ENCODE data around the gene MAX. TPM values are rescaled to one million over a fixed set of nuclear protein-coding genes. Genes with fewer than 3 reads are reported as not detected.
A peak's percentile ranks its signal among the peaks of the same experiment; 100 is the strongest.

Gene MAX
- total and polyA plus RNA-seq, 8 donors: 21.4 to 64.9 (median 50.7) TPM

- intact Hi-C loops (cut with DNase I; ENCODE audit: low total_unique reads): no loop called here
- WGBS, 5 donors: 72 to 92% (median 85%) methylated on average over 6 of the region's 6 CpGs
- H3K4me1 ChIP-seq: peaks cover 18 to 51% (median 35%) of the 10 kb centered on the region in 4 donors
- no peaks in the 10 kb centered on the region for H3K27me3 ChIP-seq
- H3K27ac ChIP-seq: peak overlapping the region in 1 of 5 donors; percentile 35
- peaks cover 0 to 6% (median 2%) of the 10 kb centered on the region in 4 donors for H3K9me3 ChIP-seq
- H3K36me3 ChIP-seq: peaks cover 31 to 86% (median 75%) of the 10 kb centered on the region in 4 donors
- H3K4me3 ChIP-seq: no peak overlapping the region
- TF ChIP-seq POLR2A (IDR thresholded peaks at IDR 0.05) (no peak), EP300 (IDR thresholded peaks at IDR 0.05) (no peak), POLR2AphosphoS5 (IDR thresholded peaks at IDR 0.05) (no peak)
- TF ChIP-seq, protein P1, sequence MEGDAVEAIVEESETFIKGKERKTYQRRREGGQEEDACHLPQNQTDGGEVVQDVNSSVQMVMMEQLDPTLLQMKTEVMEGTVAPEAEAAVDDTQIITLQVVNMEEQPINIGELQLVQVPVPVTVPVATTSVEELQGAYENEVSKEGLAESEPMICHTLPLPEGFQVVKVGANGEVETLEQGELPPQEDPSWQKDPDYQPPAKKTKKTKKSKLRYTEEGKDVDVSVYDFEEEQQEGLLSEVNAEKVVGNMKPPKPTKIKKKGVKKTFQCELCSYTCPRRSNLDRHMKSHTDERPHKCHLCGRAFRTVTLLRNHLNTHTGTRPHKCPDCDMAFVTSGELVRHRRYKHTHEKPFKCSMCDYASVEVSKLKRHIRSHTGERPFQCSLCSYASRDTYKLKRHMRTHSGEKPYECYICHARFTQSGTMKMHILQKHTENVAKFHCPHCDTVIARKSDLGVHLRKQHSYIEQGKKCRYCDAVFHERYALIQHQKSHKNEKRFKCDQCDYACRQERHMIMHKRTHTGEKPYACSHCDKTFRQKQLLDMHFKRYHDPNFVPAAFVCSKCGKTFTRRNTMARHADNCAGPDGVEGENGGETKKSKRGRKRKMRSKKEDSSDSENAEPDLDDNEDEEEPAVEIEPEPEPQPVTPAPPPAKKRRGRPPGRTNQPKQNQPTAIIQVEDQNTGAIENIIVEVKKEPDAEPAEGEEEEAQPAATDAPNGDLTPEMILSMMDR (IDR thresholded peaks at IDR 0.05): no peak
- no peak for DNase-seq
These were observed 17.5 kb downstream of the MAX start for GRCh38 chr14:65084554-65085505.

- peaks cover 18 to 70% (median 42%) of the 10 kb centered on the region in 4 donors for H3K4me1 ChIP-seq
- no peak overlapping the region for H3K4me3 ChIP-seq
- H3K27ac ChIP-seq: peak overlapping the region in 2 of 5 donors; percentile 76 to 82
- H3K36me3 ChIP-seq: peaks cover 33 to 81% (median 63%) of the 10 kb centered on the region in 4 donors
- H3K9me3 ChIP-seq: peaks cover 0 to 6% (median 2%) of the 10 kb centered on the region in 4 donors
- no peaks in the 10 kb centered on the region for H3K27me3 ChIP-seq
- TF ChIP-seq POLR2A (IDR thresholded peaks at IDR 0.05): no peak
- TF ChIP-seq, protein P1 (IDR thresholded peaks at IDR 0.05): no peak
- no peak for TF ChIP-seq EP300 (IDR thresholded peaks at IDR 0.05)
- no peak for TF ChIP-seq POLR2AphosphoS5 (IDR thresholded peaks at IDR 0.05)
- no peak for DNase-seq
- 75 to 92% (median 83%) methylated on average over 2 of the region's 2 CpGs for WGBS, 5 donors
- intact Hi-C loops (cut with DNase I; ENCODE audit: low total_unique reads): no loop called here
These were observed 19.4 kb downstream of the MAX start for GRCh38 chr14:65082930-65083329.

GRCh38 chr14:65080960-65081747 lies 21.2 kb downstream of the MAX start:
- peak in 1 of 2 donors; percentile 68 for DNase-seq
- peak overlapping the region; percentile 27 to 82 (median 72) for H3K27ac ChIP-seq
- H3K4me3 ChIP-seq: peak overlapping the region in 1 of 4 donors; percentile 0
- peaks cover 34 to 81% (median 63%) of the 10 kb centered on the region in 4 donors for H3K36me3 ChIP-seq
- H3K27me3 ChIP-seq: no peaks in the 10 kb centered on the region
- H3K9me3 ChIP-seq: no peaks in the 10 kb centered on the region
- TF ChIP-seq EP300 (IDR thresholded peaks at IDR 0.05): no peak
- peak in 2 of 3 donors; percentile 23 to 30 for TF ChIP-seq POLR2AphosphoS5 (IDR thresholded peaks at IDR 0.05)
- WGBS, 5 donors: 39 to 60% (median 55%) methylated on average over 2 of the region's 2 CpGs
- intact Hi-C loops (cut with DNase I; ENCODE audit: low total_unique reads): no loop called here
- H3K4me1 ChIP-seq: peaks cover 18 to 74% (median 46%) of the 10 kb centered on the region in 4 donors

DNA sequence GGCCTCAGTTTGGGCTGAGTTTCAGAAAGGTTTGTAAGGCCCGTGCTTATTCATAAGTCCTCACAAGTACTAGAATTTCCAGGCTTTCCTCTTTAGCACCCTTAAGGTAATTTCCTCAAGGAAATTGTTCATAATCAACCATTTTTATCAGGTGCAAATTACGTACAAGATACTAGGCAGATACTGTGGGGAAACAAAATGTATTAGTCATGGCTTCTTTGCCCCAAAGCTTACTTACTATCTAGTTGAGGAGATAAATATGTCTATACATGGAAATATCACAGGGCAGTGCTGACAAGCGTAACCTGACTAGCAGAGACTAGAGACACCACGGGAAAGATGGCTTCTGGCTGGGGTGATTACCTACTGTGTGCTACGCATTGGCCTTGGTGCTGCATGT lies 22.5 kb downstream of the MAX start:
- Histone ChIP-seq H3K27ac (peak overlapping the region in 4 of 5 donors; percentile 57 to 82 (median 74)), H3K27me3 (no peaks in the 10 kb centered on the region), H3K9me3 (no peaks in the 10 kb centered on the region), H3K36me3 (peaks cover 39 to 83% (median 63%) of the 10 kb centered on the region in 4 donors), H3K4me1 (peaks cover 19 to 86% (median 49%) of the 10 kb centered on the region in 4 donors), H3K4me3 (no peak overlapping the region)
- DNase-seq: no peak
- intact Hi-C loops (cut with DNase I; ENCODE audit: low total_unique reads): no loop called here
- 73 to 80% (median 79%) methylated on average over 5 of the region's 5 CpGs for WGBS, 5 donors
- TF ChIP-seq EP300 (IDR thresholded peaks at IDR 0.05) (no peak), POLR2A (IDR thresholded peaks at IDR 0.05) (no peak), POLR2AphosphoS5 (IDR thresholded peaks at IDR 0.05) (no peak)
- TF ChIP-seq, protein P1 (IDR thresholded peaks at IDR 0.05): no peak

Measured in stomach (tissue), 9 donors.